AG08395 (cell line): ENCODE measurements around the gene SUV39H1.
"Not testable (repeated sequence)": the region's sequence is repeated elsewhere in the genome, so short reads cannot be mapped to it uniquely, and the experiment has no call there.

Source experiments
- DNase-seq: peaks from one replicate; pipeline ENCODE4 v3.0.0; 2012; ENCODE audit warnings: mixed read lengths, low spot score

The SUV39H1 gene

GRCh38 chrX:48688531-48689150 lies 7.9 kb upstream of the SUV39H1 start:
- DNase-seq, result no peak

- DNase-seq, result no peak
Measured at GRCh38 chrX:48689208-48689920, 7.2 kb upstream of the SUV39H1 start.

- not testable (repeated sequence) for DNase-seq
Measured at GRCh38 chrX:48691746-48692145, 4.8 kb upstream of the SUV39H1 start.

GRCh38 chrX:48694776-48695533 lies 1.6 kb upstream of the SUV39H1 start:
- DNase-seq, result no peak

GRCh38 chrX:48695534-48695896 lies 1.0 kb upstream of the SUV39H1 start:
- DNase-seq, result no peak

- DNase-seq, result peak; percentile 18
Measured at GRCh38 chrX:48695925-48696300, 621 bp upstream of the SUV39H1 start.

GRCh38 chrX:48696909-48697727 lies 584 bp downstream of the SUV39H1 start:
- peak; percentile 27 for DNase-seq

GRCh38 chrX:48698306-48698705 lies 1.8 kb downstream of the SUV39H1 start:
- DNase-seq, result no peak

GRCh38 chrX:48700246-48700645 lies 3.7 kb downstream of the SUV39H1 start:
- DNase-seq, result no peak

- no peak for DNase-seq
Measured at GRCh38 chrX:48700951-48701653, 4.6 kb downstream of the SUV39H1 start.

- no peak for DNase-seq
Measured at GRCh38 chrX:48702032-48702431, 5.5 kb downstream of the SUV39H1 start.

GRCh38 chrX:48702716-48703115 lies 6.2 kb downstream of the SUV39H1 start:
- no peak for DNase-seq

GRCh38 chrX:48703228-48703627 lies 6.7 kb downstream of the SUV39H1 start:
- no peak for DNase-seq

- peak; percentile 41 for DNase-seq
Measured at GRCh38 chrX:48703642-48704481, 7.3 kb downstream of the SUV39H1 start.

- no peak for DNase-seq
Measured at GRCh38 chrX:48705871-48706270, 9.3 kb downstream of the SUV39H1 start.

- no peak for DNase-seq
Measured at GRCh38 chrX:48709522-48710112, 13.1 kb downstream of the SUV39H1 start.

GRCh38 chrX:48711162-48711928 lies 14.8 kb downstream of the SUV39H1 start:
- DNase-seq, result no peak

- DNase-seq, result no peak
Measured at GRCh38 chrX:48711929-48712505, 15.5 kb downstream of the SUV39H1 start.

- DNase-seq, result no peak
Measured at GRCh38 chrX:48713847-48714246, 17.3 kb downstream of the SUV39H1 start.
